ENCODE results near the gene SHROOM3.

- TF ChIP-seq, protein P1, sequence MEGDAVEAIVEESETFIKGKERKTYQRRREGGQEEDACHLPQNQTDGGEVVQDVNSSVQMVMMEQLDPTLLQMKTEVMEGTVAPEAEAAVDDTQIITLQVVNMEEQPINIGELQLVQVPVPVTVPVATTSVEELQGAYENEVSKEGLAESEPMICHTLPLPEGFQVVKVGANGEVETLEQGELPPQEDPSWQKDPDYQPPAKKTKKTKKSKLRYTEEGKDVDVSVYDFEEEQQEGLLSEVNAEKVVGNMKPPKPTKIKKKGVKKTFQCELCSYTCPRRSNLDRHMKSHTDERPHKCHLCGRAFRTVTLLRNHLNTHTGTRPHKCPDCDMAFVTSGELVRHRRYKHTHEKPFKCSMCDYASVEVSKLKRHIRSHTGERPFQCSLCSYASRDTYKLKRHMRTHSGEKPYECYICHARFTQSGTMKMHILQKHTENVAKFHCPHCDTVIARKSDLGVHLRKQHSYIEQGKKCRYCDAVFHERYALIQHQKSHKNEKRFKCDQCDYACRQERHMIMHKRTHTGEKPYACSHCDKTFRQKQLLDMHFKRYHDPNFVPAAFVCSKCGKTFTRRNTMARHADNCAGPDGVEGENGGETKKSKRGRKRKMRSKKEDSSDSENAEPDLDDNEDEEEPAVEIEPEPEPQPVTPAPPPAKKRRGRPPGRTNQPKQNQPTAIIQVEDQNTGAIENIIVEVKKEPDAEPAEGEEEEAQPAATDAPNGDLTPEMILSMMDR (IDR thresholded peaks at IDR 0.05; ENCODE audit: poor library complexity, severe bottlenecking) = no peak
- no peak for TF ChIP-seq EZH2 (IDR thresholded peaks at IDR 0.05; ENCODE audit: borderline replicate concordance, insufficient read depth, low read length, poor library complexity, severe bottlenecking)
- no peak for TF ChIP-seq SMC3 (conservative IDR thresholded peaks at IDR 0.05; ENCODE audit: poor library complexity)
- TF ChIP-seq TAF1 (IDR thresholded peaks at IDR 0.05; ENCODE audit: low read depth) = no peak
- no peak for TF ChIP-seq REST (IDR thresholded peaks at IDR 0.05; ENCODE audit: borderline replicate concordance)
- peak; percentile 37 for TF ChIP-seq EP300 (conservative IDR thresholded peaks at IDR 0.05; ENCODE audit: poor library complexity, severe bottlenecking)
Measured at GRCh38 chr4:76526585-76526990, 91.6 kb downstream of the SHROOM3 start.

Data from neural cell (in vitro differentiated cells).